Midbrain (tissue), 1 donor: Measurements from ENCODE around the gene HINT2.

Experiments used
- DNase-seq: peaks from one replicate; lab custom pipeline; 2025; lab: John Stamatoyannopoulos, UW

The HINT2 gene

GRCh38 chr9:35814841-35815543, at the start of gene HINT2:
HINT2 (minus strand) TSS chr9:35815042; CDS start chr9:35814979, 63 bp downstream.
- DNase-seq, result peak; percentile 100

- DNase-seq, result no peak
Measured at GRCh38 chr9:35863583-35863982, 48.7 kb upstream of the HINT2 start.

GRCh38 chr9:35862328-35862727, 47.5 kb upstream of the HINT2 start:
- DNase-seq, result no peak

GRCh38 chr9:35861161-35861897, 46.5 kb upstream of the HINT2 start:
- no peak for DNase-seq

GRCh38 chr9:35859990-35860339, 45.1 kb upstream of the HINT2 start:
- DNase-seq, result no peak

- DNase-seq, result no peak
Measured at GRCh38 chr9:35859310-35859989, 44.6 kb upstream of the HINT2 start.

- DNase-seq, result no peak
Measured at GRCh38 chr9:35858458-35858857, 43.6 kb upstream of the HINT2 start.

GRCh38 chr9:35856882-35857281, 42.0 kb upstream of the HINT2 start:
- DNase-seq, result no peak

- DNase-seq, result no peak
Measured at GRCh38 chr9:35856206-35856605, 41.4 kb upstream of the HINT2 start.

- DNase-seq, result no peak
Measured at GRCh38 chr9:35854091-35854762, 39.4 kb upstream of the HINT2 start.

- no peak for DNase-seq
Measured at GRCh38 chr9:35852876-35853865, 38.3 kb upstream of the HINT2 start.

GRCh38 chr9:35852267-35852815, 37.5 kb upstream of the HINT2 start:
- DNase-seq, result no peak

GRCh38 chr9:35847792-35848572, 33.1 kb upstream of the HINT2 start:
- no peak for DNase-seq

GRCh38 chr9:35845824-35846771, 31.3 kb upstream of the HINT2 start:
- no peak for DNase-seq

GRCh38 chr9:35844628-35845270, 29.9 kb upstream of the HINT2 start:
- DNase-seq, result peak; percentile 55

GRCh38 chr9:35842795-35843194, 28.0 kb upstream of the HINT2 start:
- no peak for DNase-seq

GRCh38 chr9:35842020-35842745, 27.3 kb upstream of the HINT2 start:
- DNase-seq, result no peak

GRCh38 chr9:35841645-35841900, 26.7 kb upstream of the HINT2 start:
- DNase-seq, result no peak
